Activated CD4-positive, alpha-beta T cell treated with anti-CD3 and anti-CD28 coated beads, Interleukin-2, Interleukin-6, amounts not matched to agents 100 ng/mL and 50 ng/mL, durations not matched to agents 16 hours and 8 hours (primary cell): Measurements from ENCODE around the gene PRKACA.
A peak's percentile ranks its signal among the peaks of the same experiment; 100 is the strongest.

Experiments
- DNase-seq: peaks from one replicate; pipeline ENCODE4 v3.0.0-alpha.2; 2020

PRKACA gene

GRCh38 chr19:14115756-14116155 is 1.8 kb downstream of the PRKACA start:
- no peak for DNase-seq

GRCh38 chr19:14114854-14115253 is 2.7 kb downstream of the PRKACA start:
- DNase-seq: peak; percentile 61

- no peak for DNase-seq
Observed at GRCh38 chr19:14114439-14114838, 3.1 kb downstream of the PRKACA start.

GRCh38 chr19:14113762-14114414 is 3.7 kb downstream of the PRKACA start:
- peak; percentile 79 for DNase-seq

- no peak for DNase-seq
Observed at GRCh38 chr19:14112809-14113385, 4.7 kb downstream of the PRKACA start.

GRCh38 chr19:14112051-14112808 is 5.3 kb downstream of the PRKACA start:
- no peak for DNase-seq

GRCh38 chr19:14111486-14111885 is 6.1 kb downstream of the PRKACA start:
- DNase-seq: no peak

- DNase-seq: no peak
Observed at GRCh38 chr19:14110650-14111049, 6.9 kb downstream of the PRKACA start.

- DNase-seq: no peak
Observed at GRCh38 chr19:14107581-14108461, 9.7 kb downstream of the PRKACA start.

- DNase-seq: no peak
Observed at GRCh38 chr19:14106840-14107239, 10.7 kb downstream of the PRKACA start.

- DNase-seq: no peak
Observed at GRCh38 chr19:14105680-14106079, 11.9 kb downstream of the PRKACA start.

- no peak for DNase-seq
Observed at GRCh38 chr19:14103310-14103709, 14.3 kb downstream of the PRKACA start.

- no peak for DNase-seq
Observed at GRCh38 chr19:14102756-14103155, 14.8 kb downstream of the PRKACA start.

- DNase-seq: no peak
Observed at GRCh38 chr19:14102102-14102696, 15.4 kb downstream of the PRKACA start.

- DNase-seq: no peak
Observed at GRCh38 chr19:14101003-14101545, 16.5 kb downstream of the PRKACA start.

GRCh38 chr19:14097532-14098151 is 19.9 kb downstream of the PRKACA start:
- DNase-seq: no peak

GRCh38 chr19:14096272-14096992 is 21.1 kb downstream of the PRKACA start:
- DNase-seq: no peak

GRCh38 chr19:14094854-14095253 is 22.7 kb downstream of the PRKACA start:
- DNase-seq: no peak

GRCh38 chr19:14093117-14093823 is 24.3 kb downstream of the PRKACA start:
- no peak for DNase-seq

- peak; percentile 34 for DNase-seq
Observed at GRCh38 chr19:14091813-14092462, 25.6 kb downstream of the PRKACA start.
